K562 (cell line): ENCODE results near the gene CDKN2B-AS1. TPM values are rescaled to one million over a fixed set of nuclear protein-coding genes. Genes with fewer than 3 reads are reported as not detected.

Experiments used
- ATAC-seq: fragments of 200-7000 bp; cut with Tn5 transposase; 3 replicates; pipeline ENCODE4 v1.9.1; 2020; ENCODE audit warnings: moderate library complexity
- BruUV-seq: library from RNA; stranded (reverse); fragments of 400-500 nt; replicated peaks from 2 replicates; lab custom pipeline; 2021; lab: Mats Ljungman, UMichigan
- CTCF ChIA-PET: fragments of 300-600 bp; formaldehyde crosslinking; extraction: SDS; loops from one replicate; lab custom pipeline; 2021; ENCODE audit warnings: low intra/inter-chr PET ratio; lab: Yijun Ruan, JAX
- POLR2A ChIA-PET: fragments of 300-600, 350-650 bp; sonication (Branson Sonifier 250); formaldehyde crosslinking; extraction: SDS; loops from one replicate; lab custom pipeline; 2021; ENCODE audit warnings: antibody characterized with exemption, inconsistent platforms; lab: Yijun Ruan, JAX
- DNase-seq, 4 experiments: peaks; one replicate each; pipeline versions ENCODE4 v3.0.0 to v3.0.0-alpha.2; 2011 to 2018; ENCODE audit warnings: low spot score in 3 of 4, mixed read lengths in 3 of 4; ENCODE audit errors: extremely low read depth in 1 of 4
- FAIRE-seq: peaks from 2 replicates; lab custom pipeline; 2011; peaks lifted over from hg19 to GRCh38; lab: Jason Lieb, UNC
- H2AFZ ChIP-seq: 2 replicates; pipeline ENCODE4 v1.6.0; 2011; ENCODE audit warnings: low read depth, low read length, control low read depth, inconsistent platforms
- H3K27ac ChIP-seq: fragments of 200-600 bp; 3 replicates; pipeline ENCODE4 v1.8.0; 2011; ENCODE audit warnings: low read depth, mild to moderate bottlenecking, control low read depth, inconsistent platforms, low read length, moderate library complexity, mixed read lengths; ENCODE audit errors: extremely low read depth
- H3K27me3 ChIP-seq, 2 experiments: fragments of 300-600 bp in 1 of 2; 2 replicates in 1 of 2; 3 replicates in 1 of 2; pipeline versions ENCODE4 v1.6.0 to v1.8.0; 2011; ENCODE audit warnings: inconsistent platforms in 2 of 2, low read length in 2 of 2, mild to moderate bottlenecking in 1 of 2, mixed read lengths in 1 of 2, moderate library complexity in 1 of 2; ENCODE audit not compliant: control insufficient read depth in 2 of 2, insufficient read depth in 2 of 2
- H3K36me3 ChIP-seq: fragments of 300-600 bp; 3 replicates; pipeline ENCODE4 v1.8.0; 2011; ENCODE audit warnings: mild to moderate bottlenecking, low read length, inconsistent platforms; ENCODE audit not compliant: control insufficient read depth, insufficient read depth
- H3K4me1 ChIP-seq, 2 experiments: fragments of 200-600 bp in 1 of 2; replicated peaks in 1 of 2; 2 replicates in 1 of 2; 3 replicates in 1 of 2; pipeline versions ENCODE4 v1.5.1 to v1.8.0; 2011; ENCODE audit warnings: inconsistent platforms in 2 of 2, low read length in 2 of 2, mild to moderate bottlenecking in 1 of 2, mixed read lengths in 1 of 2, moderate library complexity in 1 of 2; ENCODE audit not compliant: control insufficient read depth in 2 of 2, insufficient read depth in 2 of 2
- H3K4me2 ChIP-seq: 2 replicates; pipeline ENCODE4 v1.6.1; 2011; ENCODE audit warnings: low read length, control low read depth, inconsistent platforms, mixed read lengths; ENCODE audit not compliant: insufficient read depth
- H3K4me3 ChIP-seq: fragments of 200-600 bp; sonication (generic), shearing (Covaris generic); 2 replicates; pipeline ENCODE4 v1.5.1; 2016; ENCODE audit warnings: control low read depth, inconsistent platforms
- H3K79me2 ChIP-seq: fragments of 200-600 bp; 3 replicates; pipeline ENCODE4 v1.8.0; 2011; ENCODE audit warnings: low read length, inconsistent platforms; ENCODE audit not compliant: control insufficient read depth, insufficient read depth
- H3K9ac ChIP-seq, 2 experiments: 2 replicates each; pipeline versions ENCODE4 v1.6.0 to v1.6.1; 2011; ENCODE audit warnings: low read depth in 2 of 2, low read length in 2 of 2, control low read depth in 1 of 2, inconsistent platforms in 1 of 2, mild to moderate bottlenecking in 1 of 2, mixed read lengths in 1 of 2; ENCODE audit not compliant: insufficient read depth in 1 of 2
- H3K9me1 ChIP-seq: one replicate; pipeline ENCODE4 v1.6.0; 2011; ENCODE audit warnings: inconsistent platforms, mild to moderate bottlenecking, low read length, moderate library complexity; ENCODE audit not compliant: control insufficient read depth, insufficient read depth
- H3K9me3 ChIP-seq: replicated peaks from 2 replicates; pipeline ENCODE4 v1.5.1; 2011; ENCODE audit warnings: low read depth, low read length, inconsistent platforms; ENCODE audit not compliant: control insufficient read depth, insufficient read depth
- H4K20me1 ChIP-seq: replicated peaks from 2 replicates; pipeline ENCODE4 v1.6.1; 2011; ENCODE audit warnings: low read length, inconsistent platforms, mixed read lengths; ENCODE audit not compliant: control insufficient read depth, insufficient read depth
- CTCFL ChIP-seq: IDR thresholded peaks from 2 replicates; pipeline ENCODE4 v1.6.1; 2011; ENCODE audit warnings: borderline replicate concordance, low read depth, mild to moderate bottlenecking, moderate library complexity, low read length; ENCODE audit not compliant: insufficient read depth, poor library complexity, severe bottlenecking
- FOXO4 ChIP-seq: fragments of 450-650 bp; formaldehyde crosslinking; IDR thresholded peaks from 2 replicates; pipeline ENCODE4 v1.4.0; 2020; ENCODE audit warnings: mild to moderate bottlenecking, moderate library complexity
- GMEB1 ChIP-seq: fragments of 250-450 bp; sonication (Bioruptor Pico); IDR thresholded peaks from 2 replicates; pipeline ENCODE4 v1.4.0; 2020; ENCODE audit warnings: mild to moderate bottlenecking
- HMG20B ChIP-seq: fragments of 250-450 bp; sonication (Bioruptor Pico); IDR thresholded peaks from 2 replicates; pipeline ENCODE4 v1.5.0; 2021; ENCODE audit warnings: mild to moderate bottlenecking
- NR2C1 ChIP-seq, 2 experiments: fragments of 450-650 bp; IDR thresholded peaks; 2 replicates each; pipeline ENCODE4 v1.6.1; 2017; ENCODE audit warnings: mild to moderate bottlenecking in 2 of 2, antibody characterized with exemption in 1 of 2, inconsistent platforms in 1 of 2, missing compliant biosample characterization in 1 of 2, missing genetic modification characterization in 1 of 2
- RAD51 ChIP-seq: fragments of 450-650 bp; IDR thresholded peaks from 2 replicates; pipeline ENCODE4 v1.7.1; 2016; ENCODE audit warnings: low read depth, mild to moderate bottlenecking, borderline replicate concordance
- SMARCB1 ChIP-seq: IDR thresholded peaks from 2 replicates; pipeline ENCODE4 v1.6.1; 2011; ENCODE audit warnings: improper control_type of control experiment, low read depth; ENCODE audit not compliant: insufficient read length
- TCF7 ChIP-seq: sonication (generic); IDR thresholded peaks from 2 replicates; pipeline ENCODE4 v1.6.1; 2016; ENCODE audit warnings: antibody characterized with exemption, borderline replicate concordance
- YBX1 ChIP-seq: fragments of 450-650 bp; IDR thresholded peaks from 2 replicates; pipeline ENCODE4 v1.7.1; 2016; ENCODE audit warnings: mild to moderate bottlenecking
- ZNF655 ChIP-seq: fragments of 250-450 bp; sonication (Bioruptor Pico); IDR thresholded peaks from 2 replicates; pipeline ENCODE4 v1.5.0; 2021
- WGBS: fragments of 100-300 bp; shearing (Covaris generic); methylation state at CpG from one replicate; pipeline ENCODE4 v1.1.6; 2016; ENCODE audit warnings: low coverage, mixed read lengths; ENCODE audit not compliant: insufficient coverage; ENCODE audit errors: missing lambda C conversion rate; 5-methylcytosine and 5-hydroxymethylcytosine counted together
- in situ Hi-C: fragments of 300-500 bp; cut with MboI; formaldehyde crosslinking; loops from 4 replicates; pipeline ENCODE4 v1.15.0; 2018; ENCODE audit warnings: inconsistent platforms, mixed read lengths
- intact Hi-C: fragments of 100-400 bp; cut with micrococcal nuclease; formaldehyde crosslinking; loops from 2 replicates; pipeline ENCODE4 v1.14.2; 2022
- polyA plus RNA-seq, 8 experiments: library from polyadenylated mRNA; depleted of rRNA in 4 of 8; stranded (reverse) in 5 of 8; unstranded in 3 of 8; fragments of >200 nt; fragmentation: Nextera tagmentation in 2 of 8; fragmentation: Illumina TruSeq in 1 of 8; extraction: Ambion mirVana in 2 of 8; extraction: Trizol in 1 of 8; gene quantifications; 2 replicates each; pipeline versions ENCODE4 v1.2.1 to v1.2.3, GENCODE V29; 2011 to 2014; ENCODE audit warnings: inconsistent platforms in 1 of 8, missing spikeins in 1 of 8
- total RNA-seq, 7 experiments: library from RNA; depleted of rRNA in 6 of 7; stranded (reverse); fragments of >200 nt in 6 of 7; fragmentation: Illumina TruSeq in 2 of 7; extraction: Trizol in 2 of 7; gene quantifications; 2 replicates each; pipeline versions ENCODE4 v1.2.1 to v1.2.3, GENCODE V29; 2011 to 2021; ENCODE audit warnings: low replicate concordance in 1 of 7

CDKN2B-AS1 gene
- total and polyA plus RNA-seq, 9 of the 15 experiments (the other 6 are each of a cell fraction or from before 2014, with no cell fraction given) = not detected

- no peak for TF ChIP-seq CTCFL
- no peak for TF ChIP-seq GMEB1 (CRISPR knock-in tag)
These were observed 16.5 kb downstream of the CDKN2B-AS1 start (continued) for GRCh38 chr9:22010866-22011625.

- intact Hi-C loops = no loop called here
- no CpG with 5 or more reads among the region's 3 CpGs for WGBS
- H3K9me3 ChIP-seq = no peaks in the 10 kb centered on the region
- POLR2A ChIA-PET = no interaction called here
- no peak overlapping the region for H3K9ac ChIP-seq
- CTCF ChIA-PET = no interaction called here
- no peak overlapping the region for H3K4me2 ChIP-seq
- BruUV-seq = no TSS peak
- no peaks in the 10 kb centered on the region for H3K27me3 ChIP-seq
- no peak for FAIRE-seq
- ATAC-seq = no peak
- no peak overlapping the region for H2AFZ ChIP-seq
- no peaks in the 10 kb centered on the region for H3K36me3 ChIP-seq
- H3K4me3 ChIP-seq = no peak overlapping the region
- H3K4me1 ChIP-seq = no peaks in the 10 kb centered on the region
- no peaks in the 10 kb centered on the region for H3K79me2 ChIP-seq
- DNase-seq = no peak
- H4K20me1 ChIP-seq = no peaks in the 10 kb centered on the region
- in situ Hi-C loops = no loop called here
- H3K27ac ChIP-seq = no peak overlapping the region
- no peaks in the 10 kb centered on the region for H3K9me1 ChIP-seq
- TF ChIP-seq NR2C1 (IDR thresholded peaks at IDR 0.05) = no peak
- TF ChIP-seq NR2C1 (tag; IDR thresholded peaks at IDR 0.05) = no peak
- no peak for TF ChIP-seq FOXO4
- no peak for TF ChIP-seq ZNF655
- TF ChIP-seq YBX1 = no peak
- TF ChIP-seq SMARCB1 = no peak
- TF ChIP-seq TCF7 = no peak
- TF ChIP-seq RAD51 = no peak
- no peak for TF ChIP-seq HMG20B (CRISPR knock-in tag)
These were observed 27.8 kb downstream of the CDKN2B-AS1 start for GRCh38 chr9:22022396-22022795.
